Activated naive CD4-positive, alpha-beta T cell treated with anti-CD3 and anti-CD28 coated beads, Interleukin-2, amount 50 U/mL, for 24 hours (primary cell): ENCODE data around the gene OR56A3.

Experiments
- H3K27ac Mint-ChIP-seq: one replicate; pipeline ENCODE4 v1.8.0; 2021; ENCODE audit warnings: mild to moderate bottlenecking, mixed read lengths
- H3K27me3 Mint-ChIP-seq: one replicate; pipeline ENCODE4 v1.8.0; 2021; ENCODE audit warnings: mixed read lengths
- H3K36me3 Mint-ChIP-seq: one replicate; pipeline ENCODE4 v1.8.0; 2021; ENCODE audit warnings: mixed read lengths
- H3K4me1 Mint-ChIP-seq: one replicate; pipeline ENCODE4 v1.8.0; 2021; ENCODE audit warnings: mixed read lengths
- H3K4me3 Mint-ChIP-seq: one replicate; pipeline ENCODE4 v1.8.0; 2021; ENCODE audit warnings: mild to moderate bottlenecking, mixed read lengths
- H3K9me3 Mint-ChIP-seq: one replicate; pipeline ENCODE4 v1.8.0; 2021; ENCODE audit warnings: mixed read lengths

OR56A3 gene

GRCh38 chr11:5941951-5942350, at the start of gene OR56A3:
Gene OR56A3, plus strand, starts transcription at chr11:5942251. Its CDS starts 5,096 bp downstream, at chr11:5947347.
- H3K4me1 Mint-ChIP-seq = no peaks in the 10 kb centered on the region

GRCh38 chr11:5892908-5893307, 49.1 kb upstream of the OR56A3 start, which contains the start of gene OR52E5:
Gene OR52E5, plus strand, starts transcription at chr11:5893208. Its CDS starts 7,569 bp downstream, at chr11:5900777.
- H3K4me1 Mint-ChIP-seq = no peaks in the 10 kb centered on the region
- H3K27me3 Mint-ChIP-seq = peaks cover 3% of the 10 kb centered on the region
- H3K36me3 Mint-ChIP-seq = no peaks in the 10 kb centered on the region
- no peak within 1 kb of the TSS for H3K27ac Mint-ChIP-seq
- H3K9me3 Mint-ChIP-seq = no peaks in the 10 kb centered on the region
- no peak within 1 kb of the TSS for H3K4me3 Mint-ChIP-seq

More at GRCh38 chr11:5941951-5942350, at the start of gene OR56A3:
- no peak within 1 kb of the TSS for H3K27ac Mint-ChIP-seq
- H3K9me3 Mint-ChIP-seq = no peaks in the 10 kb centered on the region
- H3K36me3 Mint-ChIP-seq = no peaks in the 10 kb centered on the region
- peaks cover 6% of the 10 kb centered on the region for H3K27me3 Mint-ChIP-seq
- H3K4me3 Mint-ChIP-seq = no peak within 1 kb of the TSS

- Mint-ChIP-seq H3K27ac (no peak overlapping the region), H3K9me3 (no peaks in the 10 kb centered on the region), H3K36me3 (no peaks in the 10 kb centered on the region), H3K4me1 (no peaks in the 10 kb centered on the region), H3K27me3 (peaks cover 2% of the 10 kb centered on the region), H3K4me3 (no peak overlapping the region)
Measured at GRCh38 chr11:5899534-5899933, 42.5 kb upstream of the OR56A3 start.

GRCh38 chr11:5910540-5910939, 31.5 kb upstream of the OR56A3 start:
- no peak overlapping the region for H3K27ac Mint-ChIP-seq
- no peak overlapping the region for H3K4me3 Mint-ChIP-seq
- H3K9me3 Mint-ChIP-seq = no peaks in the 10 kb centered on the region
- H3K27me3 Mint-ChIP-seq = peaks cover 12% of the 10 kb centered on the region
- H3K36me3 Mint-ChIP-seq = no peaks in the 10 kb centered on the region
- H3K4me1 Mint-ChIP-seq = no peaks in the 10 kb centered on the region

GRCh38 chr11:5922749-5923426, 19.2 kb upstream of the OR56A3 start:
- no peaks in the 10 kb centered on the region for H3K36me3 Mint-ChIP-seq
- no peak overlapping the region for H3K27ac Mint-ChIP-seq
- H3K27me3 Mint-ChIP-seq = no peaks in the 10 kb centered on the region

GRCh38 chr11:5923427-5923776, 18.6 kb upstream of the OR56A3 start:
- Mint-ChIP-seq H3K36me3 (peaks cover 1% of the 10 kb centered on the region), H3K4me3 (no peak overlapping the region), H3K4me1 (no peaks in the 10 kb centered on the region), H3K27me3 (no peaks in the 10 kb centered on the region), H3K9me3 (peaks cover 9% of the 10 kb centered on the region), H3K27ac (no peak overlapping the region)

More at GRCh38 chr11:5922749-5923426, 19.2 kb upstream of the OR56A3 start:
- H3K4me3 Mint-ChIP-seq = no peak overlapping the region
- H3K4me1 Mint-ChIP-seq = no peaks in the 10 kb centered on the region
- H3K9me3 Mint-ChIP-seq = peaks cover 9% of the 10 kb centered on the region

GRCh38 chr11:5923794-5924193, 18.3 kb upstream of the OR56A3 start:
- H3K36me3 Mint-ChIP-seq = peaks cover 1% of the 10 kb centered on the region
- peaks cover 9% of the 10 kb centered on the region for H3K9me3 Mint-ChIP-seq

GRCh38 chr11:5928271-5928670, 13.8 kb upstream of the OR56A3 start:
- Mint-ChIP-seq H3K9me3 (peaks cover 9% of the 10 kb centered on the region), H3K27ac (no peak overlapping the region), H3K36me3 (peaks cover 1% of the 10 kb centered on the region), H3K4me3 (no peak overlapping the region), H3K4me1 (no peaks in the 10 kb centered on the region), H3K27me3 (peaks cover 2% of the 10 kb centered on the region)

More at GRCh38 chr11:5923794-5924193, 18.3 kb upstream of the OR56A3 start:
- Mint-ChIP-seq H3K4me3 (no peak overlapping the region), H3K27ac (no peak overlapping the region), H3K4me1 (no peaks in the 10 kb centered on the region), H3K27me3 (no peaks in the 10 kb centered on the region)

GRCh38 chr11:5928811-5929210, 13.2 kb upstream of the OR56A3 start:
- no peak overlapping the region for H3K4me3 Mint-ChIP-seq
- peaks cover 1% of the 10 kb centered on the region for H3K36me3 Mint-ChIP-seq
- H3K9me3 Mint-ChIP-seq = peaks cover 9% of the 10 kb centered on the region
- H3K4me1 Mint-ChIP-seq = no peaks in the 10 kb centered on the region
- H3K27me3 Mint-ChIP-seq = peaks cover 2% of the 10 kb centered on the region
- no peak overlapping the region for H3K27ac Mint-ChIP-seq

- peaks cover 2% of the 10 kb centered on the region for H3K27me3 Mint-ChIP-seq
- H3K36me3 Mint-ChIP-seq = peaks cover 1% of the 10 kb centered on the region
- no peak overlapping the region for H3K4me3 Mint-ChIP-seq
Measured at GRCh38 chr11:5929571-5930368, 12.3 kb upstream of the OR56A3 start.

GRCh38 chr11:5930614-5931013, 11.4 kb upstream of the OR56A3 start:
- Mint-ChIP-seq H3K36me3 (peaks cover 1% of the 10 kb centered on the region), H3K4me1 (no peaks in the 10 kb centered on the region), H3K4me3 (no peak overlapping the region), H3K27me3 (peaks cover 2% of the 10 kb centered on the region), H3K27ac (no peak overlapping the region), H3K9me3 (no peaks in the 10 kb centered on the region)

More at GRCh38 chr11:5929571-5930368, 12.3 kb upstream of the OR56A3 start:
- Mint-ChIP-seq H3K4me1 (no peaks in the 10 kb centered on the region), H3K27ac (no peak overlapping the region), H3K9me3 (peaks cover 3% of the 10 kb centered on the region)

GRCh38 chr11:5931061-5931460, 11.0 kb upstream of the OR56A3 start:
- Mint-ChIP-seq H3K36me3 (peaks cover 1% of the 10 kb centered on the region), H3K4me3 (no peak overlapping the region), H3K27ac (no peak overlapping the region), H3K27me3 (peaks cover 2% of the 10 kb centered on the region), H3K9me3 (no peaks in the 10 kb centered on the region), H3K4me1 (no peaks in the 10 kb centered on the region)

- H3K4me3 Mint-ChIP-seq = no peak overlapping the region
- no peaks in the 10 kb centered on the region for H3K4me1 Mint-ChIP-seq
Measured at GRCh38 chr11:5932671-5933070, 9.4 kb upstream of the OR56A3 start.

GRCh38 chr11:5933116-5933515, 8.9 kb upstream of the OR56A3 start:
- peaks cover 2% of the 10 kb centered on the region for H3K27me3 Mint-ChIP-seq
- no peaks in the 10 kb centered on the region for H3K9me3 Mint-ChIP-seq
- H3K36me3 Mint-ChIP-seq = peaks cover 1% of the 10 kb centered on the region
- no peaks in the 10 kb centered on the region for H3K4me1 Mint-ChIP-seq
- no peak overlapping the region for H3K27ac Mint-ChIP-seq
- no peak overlapping the region for H3K4me3 Mint-ChIP-seq

More at GRCh38 chr11:5932671-5933070, 9.4 kb upstream of the OR56A3 start:
- no peaks in the 10 kb centered on the region for H3K9me3 Mint-ChIP-seq
- H3K36me3 Mint-ChIP-seq = peaks cover 1% of the 10 kb centered on the region
- peaks cover 2% of the 10 kb centered on the region for H3K27me3 Mint-ChIP-seq
- H3K27ac Mint-ChIP-seq = no peak overlapping the region

- H3K4me1 Mint-ChIP-seq = no peaks in the 10 kb centered on the region
- H3K27me3 Mint-ChIP-seq = peaks cover 3% of the 10 kb centered on the region
- H3K36me3 Mint-ChIP-seq = no peaks in the 10 kb centered on the region
- no peaks in the 10 kb centered on the region for H3K9me3 Mint-ChIP-seq
- H3K4me3 Mint-ChIP-seq = no peak overlapping the region
- no peak overlapping the region for H3K27ac Mint-ChIP-seq
Measured at GRCh38 chr11:5937868-5938602, 4.0 kb upstream of the OR56A3 start.

GRCh38 chr11:5938603-5938965, 3.5 kb upstream of the OR56A3 start:
- H3K27ac Mint-ChIP-seq = no peak overlapping the region
- peaks cover 4% of the 10 kb centered on the region for H3K27me3 Mint-ChIP-seq
- no peaks in the 10 kb centered on the region for H3K36me3 Mint-ChIP-seq
- no peak overlapping the region for H3K4me3 Mint-ChIP-seq
- H3K4me1 Mint-ChIP-seq = no peaks in the 10 kb centered on the region
- H3K9me3 Mint-ChIP-seq = no peaks in the 10 kb centered on the region
